ENCODE measurements around the gene NELFB. TPM values are rescaled to one million over a fixed set of nuclear protein-coding genes. Genes with fewer than 3 reads are reported as not detected.

NELFB gene
- polyA plus RNA-seq, 1 donor from 2014 or later: 64.7 TPM

- TF ChIP-seq TAF1 (IDR thresholded peaks at IDR 0.05; ENCODE audit: low read depth) (no peak), EP300 (conservative IDR thresholded peaks at IDR 0.05; ENCODE audit: poor library complexity, severe bottlenecking) (no peak), EZH2 (IDR thresholded peaks at IDR 0.05; ENCODE audit: borderline replicate concordance, insufficient read depth, low read length, poor library complexity, severe bottlenecking) (no peak), MXI1 (conservative IDR thresholded peaks at IDR 0.05; ENCODE audit: poor library complexity, severe bottlenecking) (no peak), POLR2AphosphoS5 (IDR thresholded peaks at IDR 0.05) (no peak), SMC3 (conservative IDR thresholded peaks at IDR 0.05; ENCODE audit: poor library complexity) (no peak), RAD21 (conservative IDR thresholded peaks at IDR 0.05) (no peak)
- TF ChIP-seq, protein P1, sequence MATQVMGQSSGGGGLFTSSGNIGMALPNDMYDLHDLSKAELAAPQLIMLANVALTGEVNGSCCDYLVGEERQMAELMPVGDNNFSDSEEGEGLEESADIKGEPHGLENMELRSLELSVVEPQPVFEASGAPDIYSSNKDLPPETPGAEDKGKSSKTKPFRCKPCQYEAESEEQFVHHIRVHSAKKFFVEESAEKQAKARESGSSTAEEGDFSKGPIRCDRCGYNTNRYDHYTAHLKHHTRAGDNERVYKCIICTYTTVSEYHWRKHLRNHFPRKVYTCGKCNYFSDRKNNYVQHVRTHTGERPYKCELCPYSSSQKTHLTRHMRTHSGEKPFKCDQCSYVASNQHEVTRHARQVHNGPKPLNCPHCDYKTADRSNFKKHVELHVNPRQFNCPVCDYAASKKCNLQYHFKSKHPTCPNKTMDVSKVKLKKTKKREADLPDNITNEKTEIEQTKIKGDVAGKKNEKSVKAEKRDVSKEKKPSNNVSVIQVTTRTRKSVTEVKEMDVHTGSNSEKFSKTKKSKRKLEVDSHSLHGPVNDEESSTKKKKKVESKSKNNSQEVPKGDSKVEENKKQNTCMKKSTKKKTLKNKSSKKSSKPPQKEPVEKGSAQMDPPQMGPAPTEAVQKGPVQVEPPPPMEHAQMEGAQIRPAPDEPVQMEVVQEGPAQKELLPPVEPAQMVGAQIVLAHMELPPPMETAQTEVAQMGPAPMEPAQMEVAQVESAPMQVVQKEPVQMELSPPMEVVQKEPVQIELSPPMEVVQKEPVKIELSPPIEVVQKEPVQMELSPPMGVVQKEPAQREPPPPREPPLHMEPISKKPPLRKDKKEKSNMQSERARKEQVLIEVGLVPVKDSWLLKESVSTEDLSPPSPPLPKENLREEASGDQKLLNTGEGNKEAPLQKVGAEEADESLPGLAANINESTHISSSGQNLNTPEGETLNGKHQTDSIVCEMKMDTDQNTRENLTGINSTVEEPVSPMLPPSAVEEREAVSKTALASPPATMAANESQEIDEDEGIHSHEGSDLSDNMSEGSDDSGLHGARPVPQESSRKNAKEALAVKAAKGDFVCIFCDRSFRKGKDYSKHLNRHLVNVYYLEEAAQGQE (IDR thresholded peaks at IDR 0.05; ENCODE audit: borderline replicate concordance): no peak
- TF ChIP-seq, protein P2, sequence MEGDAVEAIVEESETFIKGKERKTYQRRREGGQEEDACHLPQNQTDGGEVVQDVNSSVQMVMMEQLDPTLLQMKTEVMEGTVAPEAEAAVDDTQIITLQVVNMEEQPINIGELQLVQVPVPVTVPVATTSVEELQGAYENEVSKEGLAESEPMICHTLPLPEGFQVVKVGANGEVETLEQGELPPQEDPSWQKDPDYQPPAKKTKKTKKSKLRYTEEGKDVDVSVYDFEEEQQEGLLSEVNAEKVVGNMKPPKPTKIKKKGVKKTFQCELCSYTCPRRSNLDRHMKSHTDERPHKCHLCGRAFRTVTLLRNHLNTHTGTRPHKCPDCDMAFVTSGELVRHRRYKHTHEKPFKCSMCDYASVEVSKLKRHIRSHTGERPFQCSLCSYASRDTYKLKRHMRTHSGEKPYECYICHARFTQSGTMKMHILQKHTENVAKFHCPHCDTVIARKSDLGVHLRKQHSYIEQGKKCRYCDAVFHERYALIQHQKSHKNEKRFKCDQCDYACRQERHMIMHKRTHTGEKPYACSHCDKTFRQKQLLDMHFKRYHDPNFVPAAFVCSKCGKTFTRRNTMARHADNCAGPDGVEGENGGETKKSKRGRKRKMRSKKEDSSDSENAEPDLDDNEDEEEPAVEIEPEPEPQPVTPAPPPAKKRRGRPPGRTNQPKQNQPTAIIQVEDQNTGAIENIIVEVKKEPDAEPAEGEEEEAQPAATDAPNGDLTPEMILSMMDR (IDR thresholded peaks at IDR 0.05; ENCODE audit: poor library complexity, severe bottlenecking): no peak
- Histone ChIP-seq H3K27me3 (ENCODE audit: insufficient read depth, low read depth, low read length) (no peaks in the 10 kb centered on the region), H4K20me1 (ENCODE audit: insufficient read depth) (no peaks in the 10 kb centered on the region), H3F3A (ENCODE audit: insufficient read depth, low read length, poor library complexity, severe bottlenecking) (no peaks in the 10 kb centered on the region), H3K27ac (ENCODE audit: low read length) (no peak overlapping the region), H3K9ac (ENCODE audit: low read length) (no peak overlapping the region), H3K79me2 (replicated peaks; ENCODE audit: insufficient read depth, low read length) (no peaks in the 10 kb centered on the region), H3K36me3 (ENCODE audit: insufficient read depth, low read length) (peaks cover 7% of the 10 kb centered on the region), H2AFZ (ENCODE audit: low read depth, low read length) (no peak overlapping the region), H3K4me2 (ENCODE audit: low read length) (no peak overlapping the region), H3K9me2 (ENCODE audit: insufficient read depth, low read length) (no peaks in the 10 kb centered on the region), H3K4me3 (ENCODE audit: low read length) (no peak overlapping the region), H3K9me3 (ENCODE audit: low read length) (no peaks in the 10 kb centered on the region)
Measured at GRCh38 chr9:137271696-137272076, 16.6 kb downstream of the NELFB start.

- Histone ChIP-seq H3K27ac (ENCODE audit: low read length) (no peak overlapping the region), H4K20me1 (ENCODE audit: insufficient read depth) (no peaks in the 10 kb centered on the region), H3K36me3 (ENCODE audit: insufficient read depth, low read length) (peaks cover 7% of the 10 kb centered on the region), H3K27me3 (ENCODE audit: insufficient read depth, low read depth, low read length) (no peaks in the 10 kb centered on the region), H2AFZ (ENCODE audit: low read depth, low read length) (no peak overlapping the region), H3F3A (ENCODE audit: insufficient read depth, low read length, poor library complexity, severe bottlenecking) (no peaks in the 10 kb centered on the region), H3K9me3 (ENCODE audit: low read length) (no peaks in the 10 kb centered on the region), H3K9ac (ENCODE audit: low read length) (no peak overlapping the region), H3K79me2 (replicated peaks; ENCODE audit: insufficient read depth, low read length) (no peaks in the 10 kb centered on the region), H3K4me3 (ENCODE audit: low read length) (no peak overlapping the region), H3K9me2 (ENCODE audit: insufficient read depth, low read length) (no peaks in the 10 kb centered on the region), H3K4me2 (ENCODE audit: low read length) (no peak overlapping the region)
- no peak for TF ChIP-seq POLR2AphosphoS5 (IDR thresholded peaks at IDR 0.05)
Measured at GRCh38 chr9:137272241-137273094, 17.3 kb downstream of the NELFB start.
